ENCODE data around the gene KBTBD8. TPM values are rescaled to one million over a fixed set of nuclear protein-coding genes. Genes with fewer than 3 reads are reported as not detected.

Gene KBTBD8
- total and polyA plus RNA-seq, 2 of the 13 experiments (the other 11 are each of a cell fraction or from before 2014, with no cell fraction given): 1.1 to 7.6 TPM

- H2AFZ ChIP-seq (ENCODE audit: low read length): no peak overlapping the region
- ChIA-PET CTCF (ENCODE audit: low intra/inter-chr PET ratio, low total read pairs) (no interaction called here), POLR2A (no interaction called here)
- DNase-seq (ENCODE audit: low spot score): no peak
- H3K4me3 ChIP-seq (replicated peaks in 1 of 3; ENCODE audit: insufficient read depth in 1 of 3, low read depth in 2 of 3, low read length in 3 of 3): no peak overlapping the region
- H3K9ac ChIP-seq (ENCODE audit: insufficient read depth, low read depth, low read length): no peak overlapping the region
- ATAC-seq: no peak
- H3K4me2 ChIP-seq (ENCODE audit: low read depth, low read length): no peak overlapping the region
- 16% methylated on average over 3 of the region's 3 CpGs for WGBS (ENCODE audit: low lambda C conversion rate)
- no peaks in the 10 kb centered on the region for H3K79me2 ChIP-seq (ENCODE audit: insufficient read depth, low read length)
- H3K36me3 ChIP-seq (replicated peaks in 1 of 2; ENCODE audit: control insufficient read depth in 1 of 2, insufficient read depth in 2 of 2, low read length in 2 of 2): no peaks in the 10 kb centered on the region
- BruUV-seq (replicated peaks): no TSS peak
- intact Hi-C loops (cut with micrococcal nuclease; ENCODE audit: unreplicated experiment) (no loop called here), in situ Hi-C loops (cut with HindIII; ENCODE audit: extremely low pct_ligation_motif_present, low pct_unique_long_range_greater_than_20kb) (no loop called here)
- FAIRE-seq: no peak
- no peaks in the 10 kb centered on the region for H4K20me1 ChIP-seq (ENCODE audit: insufficient read depth, low read length)
- H3K27ac ChIP-seq (ENCODE audit: extremely low read length, insufficient read depth, low read length): no peak overlapping the region
- no peaks in the 10 kb centered on the region for H3K4me1 ChIP-seq (ENCODE audit: insufficient read depth, low read length)
- H3K9me3 ChIP-seq (ENCODE audit: low read length): no peaks in the 10 kb centered on the region
- H3K27me3 ChIP-seq (ENCODE audit: control insufficient read depth in 1 of 2, insufficient read depth in 2 of 2, low read length in 2 of 2): no peaks in the 10 kb centered on the region
- TF ChIP-seq ZNF230 (CRISPR knock-in tag; IDR thresholded peaks at IDR 0.05) (no peak), RAD51 (IDR thresholded peaks at IDR 0.05; ENCODE audit: borderline replicate concordance) (no peak), ZNF879 (CRISPR knock-in tag; IDR thresholded peaks at IDR 0.05) (no peak), GABPA (IDR thresholded peaks at IDR 0.05; ENCODE audit: low read depth, low read length) (no peak), GABPA (CRISPR knock-in tag; IDR thresholded peaks at IDR 0.05; ENCODE audit: low read depth) (no peak), TOPORS (CRISPR knock-in tag; IDR thresholded peaks at IDR 0.05) (no peak), NFIC (IDR thresholded peaks at IDR 0.05; ENCODE audit: low read length) (no peak), ZNF569 (CRISPR knock-in tag; IDR thresholded peaks at IDR 0.05; ENCODE audit: borderline replicate concordance) (no peak), PTBP1 (IDR thresholded peaks at IDR 0.05; ENCODE audit: low read depth, low read length, poor library complexity, severe bottlenecking) (no peak), PAF1 (CRISPR knock-in tag; IDR thresholded peaks at IDR 0.05) (no peak), HNRNPL (IDR thresholded peaks at IDR 0.05; ENCODE audit: low read depth, low read length) (no peak), GZF1 (CRISPR knock-in tag; IDR thresholded peaks at IDR 0.05) (no peak), RELA (CRISPR knock-in tag; IDR thresholded peaks at IDR 0.05) (no peak), ARHGAP35 (CRISPR knock-in tag; IDR thresholded peaks at IDR 0.05; ENCODE audit: borderline replicate concordance) (no peak), ZNF639 (CRISPR knock-in tag; conservative IDR thresholded peaks at IDR 0.05) (no peak), AFF4 (CRISPR knock-in tag; IDR thresholded peaks at IDR 0.05) (no peak), CHD4 (IDR thresholded peaks at IDR 0.05; ENCODE audit: borderline replicate concordance, low read length) (no peak), MAFF (IDR thresholded peaks at IDR 0.05; ENCODE audit: low read depth, low read length) (no peak)
- TF ChIP-seq, protein P1, sequence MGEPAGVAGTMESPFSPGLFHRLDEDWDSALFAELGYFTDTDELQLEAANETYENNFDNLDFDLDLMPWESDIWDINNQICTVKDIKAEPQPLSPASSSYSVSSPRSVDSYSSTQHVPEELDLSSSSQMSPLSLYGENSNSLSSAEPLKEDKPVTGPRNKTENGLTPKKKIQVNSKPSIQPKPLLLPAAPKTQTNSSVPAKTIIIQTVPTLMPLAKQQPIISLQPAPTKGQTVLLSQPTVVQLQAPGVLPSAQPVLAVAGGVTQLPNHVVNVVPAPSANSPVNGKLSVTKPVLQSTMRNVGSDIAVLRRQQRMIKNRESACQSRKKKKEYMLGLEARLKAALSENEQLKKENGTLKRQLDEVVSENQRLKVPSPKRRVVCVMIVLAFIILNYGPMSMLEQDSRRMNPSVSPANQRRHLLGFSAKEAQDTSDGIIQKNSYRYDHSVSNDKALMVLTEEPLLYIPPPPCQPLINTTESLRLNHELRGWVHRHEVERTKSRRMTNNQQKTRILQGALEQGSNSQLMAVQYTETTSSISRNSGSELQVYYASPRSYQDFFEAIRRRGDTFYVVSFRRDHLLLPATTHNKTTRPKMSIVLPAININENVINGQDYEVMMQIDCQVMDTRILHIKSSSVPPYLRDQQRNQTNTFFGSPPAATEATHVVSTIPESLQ (CRISPR knock-in tag; conservative IDR thresholded peaks at IDR 0.05): no peak
Measured at GRCh38 chr3:67030785-67031740, 33.0 kb downstream of the KBTBD8 start.

Measured in HepG2 (cell line).